ENCODE data around the gene AS3MT.

Gene AS3MT

GRCh38 chr10:102935505-102935904, 66.2 kb downstream of the AS3MT start:
- no peak for TF ChIP-seq CTCF (IDR thresholded peaks at IDR 0.05; ENCODE audit: low read depth, low read length, missing control alignments)
- DNase-seq = no peak
- in situ Hi-C loops (cut with HindIII; ENCODE audit: low pct_ligation_motif_present, low sequenced_read_pairs) = no loop called here
- Histone ChIP-seq H3K27me3 (replicated peaks) (no peaks in the 10 kb centered on the region), H3K4me3 (ENCODE audit: low read depth, low read length) (no peak overlapping the region), H3K27ac (no peak overlapping the region), H3K36me3 (replicated peaks) (no peaks in the 10 kb centered on the region)

DNA sequence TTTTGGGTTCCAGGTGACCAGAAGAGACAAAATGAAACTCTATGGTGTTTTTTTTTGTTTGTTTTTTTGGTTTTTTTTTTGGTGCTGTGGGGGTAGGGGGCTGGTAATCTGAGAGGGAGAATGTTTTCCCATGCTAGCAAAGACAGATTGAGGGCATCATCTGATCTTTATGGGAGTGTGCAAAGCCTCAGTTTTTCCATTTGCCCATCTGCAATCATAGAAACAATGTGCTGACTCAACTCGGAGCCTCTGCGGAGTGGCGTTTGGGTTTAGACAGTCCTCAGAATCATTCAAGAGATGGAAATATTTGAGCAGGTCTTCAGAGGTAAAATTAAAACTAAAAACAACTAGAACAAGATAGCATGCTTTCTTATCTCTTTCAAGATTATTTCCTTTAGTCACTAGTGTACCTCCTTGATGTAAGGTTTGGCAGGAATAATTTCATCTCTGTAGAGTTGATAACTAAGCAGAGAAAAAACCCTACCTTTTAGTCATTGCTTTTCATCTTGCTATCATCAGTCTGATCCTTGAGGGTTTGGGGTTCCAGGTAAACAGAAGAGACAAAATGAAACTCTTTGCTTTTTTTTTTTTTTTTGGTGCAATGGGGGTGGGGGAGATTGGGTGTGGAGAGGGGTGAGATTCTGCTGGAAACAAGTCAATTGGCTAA, 66.8 kb downstream of the AS3MT start:
- Histone ChIP-seq H3K4me3 (ENCODE audit: low read depth, low read length) (no peak overlapping the region), H3K27ac (no peak overlapping the region), H3K36me3 (replicated peaks) (no peaks in the 10 kb centered on the region), H3K27me3 (replicated peaks) (no peaks in the 10 kb centered on the region)
- no peak for TF ChIP-seq CTCF (IDR thresholded peaks at IDR 0.05; ENCODE audit: low read depth, low read length, missing control alignments)
- in situ Hi-C loops (cut with HindIII; ENCODE audit: low pct_ligation_motif_present, low sequenced_read_pairs) = no loop called here
- no peak for DNase-seq

DNA sequence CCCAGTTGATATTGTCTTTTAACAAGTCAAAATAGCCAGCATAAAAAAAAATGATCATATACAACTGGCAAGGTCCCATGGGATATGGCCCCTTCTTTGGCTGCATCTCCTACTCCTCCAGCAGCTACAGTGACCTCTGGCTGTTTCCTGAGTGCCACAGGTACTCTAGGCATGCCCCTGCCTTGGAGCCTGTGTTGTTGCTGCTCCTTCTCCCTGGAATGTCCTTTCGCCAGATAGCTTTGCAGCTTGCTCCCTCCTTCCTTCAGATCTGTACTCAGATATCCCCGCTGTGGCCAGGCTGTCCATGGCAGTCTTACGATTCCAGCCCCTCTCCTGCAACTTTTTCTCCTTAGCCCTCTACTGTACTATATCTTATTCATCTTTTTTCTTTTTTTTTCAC, 72.1 kb downstream of the AS3MT start:
- TF ChIP-seq CTCF (IDR thresholded peaks at IDR 0.05; ENCODE audit: low read depth, low read length, missing control alignments) = no peak
- Histone ChIP-seq H3K27me3 (replicated peaks) (no peaks in the 10 kb centered on the region), H3K36me3 (replicated peaks) (no peaks in the 10 kb centered on the region), H3K27ac (no peak overlapping the region), H3K4me3 (ENCODE audit: low read depth, low read length) (no peak overlapping the region)
- in situ Hi-C loops (cut with HindIII; ENCODE audit: low pct_ligation_motif_present, low sequenced_read_pairs) = no loop called here
- DNase-seq = no peak

GRCh38 chr10:102945449-102945848, 76.2 kb downstream of the AS3MT start:
- DNase-seq = no peak
- no peak for TF ChIP-seq CTCF (IDR thresholded peaks at IDR 0.05; ENCODE audit: low read depth, low read length, missing control alignments)
- in situ Hi-C loops (cut with HindIII; ENCODE audit: low pct_ligation_motif_present, low sequenced_read_pairs) = no loop called here

DNA sequence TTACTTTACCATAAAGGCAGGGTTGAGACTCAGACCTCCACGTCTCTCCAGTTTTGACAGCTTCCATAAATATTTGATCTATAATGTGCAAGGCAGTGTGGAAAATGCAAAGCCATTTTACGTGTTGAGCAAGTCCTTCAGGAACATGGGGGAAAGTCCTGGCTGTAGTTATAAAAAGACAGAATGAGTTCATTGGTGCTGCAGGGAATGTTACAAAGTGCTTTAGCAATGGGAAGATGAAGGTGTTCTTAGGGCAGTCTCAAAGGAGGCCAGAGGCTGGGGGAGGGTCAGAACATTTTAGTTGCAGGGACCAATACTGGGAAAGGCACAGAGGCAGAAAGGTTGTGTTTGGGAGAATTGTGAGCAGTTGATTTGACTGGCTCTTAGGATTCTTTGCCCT, 76.7 kb downstream of the AS3MT start:
- H3K36me3 ChIP-seq (replicated peaks) = no peaks in the 10 kb centered on the region
- H3K27me3 ChIP-seq (replicated peaks) = no peaks in the 10 kb centered on the region
- no peak overlapping the region for H3K4me3 ChIP-seq (ENCODE audit: low read depth, low read length)
- no peak for DNase-seq
- in situ Hi-C loops (cut with HindIII; ENCODE audit: low pct_ligation_motif_present, low sequenced_read_pairs) = no loop called here
- no peak for TF ChIP-seq CTCF (IDR thresholded peaks at IDR 0.05; ENCODE audit: low read depth, low read length, missing control alignments)
- H3K27ac ChIP-seq = no peak overlapping the region

More at GRCh38 chr10:102945449-102945848, 76.2 kb downstream of the AS3MT start:
- no peaks in the 10 kb centered on the region for H3K36me3 ChIP-seq (replicated peaks)
- no peak overlapping the region for H3K4me3 ChIP-seq (ENCODE audit: low read depth, low read length)
- no peaks in the 10 kb centered on the region for H3K27me3 ChIP-seq (replicated peaks)
- no peak overlapping the region for H3K27ac ChIP-seq

- in situ Hi-C loops (cut with HindIII; ENCODE audit: low pct_ligation_motif_present, low sequenced_read_pairs) = no loop called here
- Histone ChIP-seq H3K36me3 (replicated peaks) (no peaks in the 10 kb centered on the region), H3K27ac (no peak overlapping the region), H3K27me3 (replicated peaks) (no peaks in the 10 kb centered on the region), H3K4me3 (ENCODE audit: low read depth, low read length) (no peak overlapping the region)
- DNase-seq = no peak
- no peak for TF ChIP-seq CTCF (IDR thresholded peaks at IDR 0.05; ENCODE audit: low read depth, low read length, missing control alignments)
These were observed 77.7 kb downstream of the AS3MT start for GRCh38 chr10:102946992-102947391.
